OCI-LY1 (cell line): ENCODE results near the gene F13B.
"Not testable (repeated sequence)": the region's sequence is repeated elsewhere in the genome, so short reads cannot be mapped to it uniquely, and the experiment has no call there.

Experiments
- H2AFZ ChIP-seq: fragments of 200-600 bp; sonication (generic), shearing (Covaris generic); 2 replicates; pipeline ENCODE4 v1.6.0; 2014; ENCODE audit warnings: antibody characterized with exemption, mild to moderate bottlenecking, low read length
- H3F3A ChIP-seq: fragments of 200-600 bp; sonication (generic), shearing (Covaris generic); 2 replicates; pipeline ENCODE4 v1.6.0; 2014; ENCODE audit warnings: mild to moderate bottlenecking, antibody characterized with exemption, low read length, moderate library complexity; ENCODE audit not compliant: insufficient read depth
- H3K27ac ChIP-seq: fragments of 200-600 bp; sonication (generic); 2 replicates; pipeline ENCODE4 v1.5.1; 2014; ENCODE audit warnings: low read length, mixed run types, mild to moderate bottlenecking, low read depth; ENCODE audit not compliant: poor library complexity, severe bottlenecking
- H3K27me3 ChIP-seq: fragments of 200-600 bp; sonication (generic); 2 replicates; pipeline ENCODE4 v1.6.0; 2014; ENCODE audit warnings: antibody characterized with exemption, mild to moderate bottlenecking, low read length, moderate library complexity; ENCODE audit not compliant: insufficient read depth
- H3K36me3 ChIP-seq: fragments of 200-600 bp; sonication (generic); 2 replicates; pipeline ENCODE4 v1.6.1; 2014; ENCODE audit warnings: mild to moderate bottlenecking, antibody characterized with exemption, low read length, moderate library complexity, mixed read lengths; ENCODE audit not compliant: insufficient read depth
- H3K4me1 ChIP-seq: fragments of 200-600 bp; sonication (generic); 2 replicates; pipeline ENCODE4 v1.5.1; 2014; ENCODE audit warnings: mild to moderate bottlenecking, low read length, moderate library complexity; ENCODE audit not compliant: insufficient read depth, severe bottlenecking
- H3K4me2 ChIP-seq: fragments of 200-600 bp; sonication (generic), shearing (Covaris generic); 2 replicates; pipeline ENCODE4 v1.6.1; 2014; ENCODE audit warnings: low read length
- H3K4me3 ChIP-seq: fragments of 200-600 bp; sonication (generic); 2 replicates; pipeline ENCODE4 v1.5.1; 2014; ENCODE audit warnings: low read length, low read depth, mild to moderate bottlenecking, mixed read lengths; ENCODE audit not compliant: poor library complexity, severe bottlenecking
- H3K79me2 ChIP-seq: fragments of 200-600 bp; shearing (Covaris generic); 2 replicates; pipeline ENCODE4 v1.6.1; 2016; ENCODE audit warnings: mixed run types, low read length, mixed read lengths; ENCODE audit not compliant: insufficient read depth
- H3K9ac ChIP-seq: fragments of 200-600 bp; sonication (generic), shearing (Covaris generic); 2 replicates; pipeline ENCODE4 v1.6.1; 2014; ENCODE audit warnings: mild to moderate bottlenecking, low read length, mixed read lengths
- H3K9me2 ChIP-seq: fragments of 200-600 bp; sonication (generic), shearing (Covaris generic); 2 replicates; pipeline ENCODE4 v1.6.1; 2014; ENCODE audit warnings: low read depth, mild to moderate bottlenecking, low read length, mixed read lengths
- H3K9me3 ChIP-seq: fragments of 200-600 bp; shearing (Covaris generic); 2 replicates; pipeline ENCODE4 v1.6.1; 2014; ENCODE audit warnings: low read length, mixed read lengths
- H4K20me1 ChIP-seq: fragments of 200-600 bp; sonication (generic), shearing (Covaris generic); 2 replicates; pipeline ENCODE4 v1.6.0; 2016; ENCODE audit warnings: mild to moderate bottlenecking, low read length; ENCODE audit not compliant: insufficient read depth
- CTCF ChIP-seq: fragments of 200-600 bp; sonication (generic), shearing (Covaris generic); IDR thresholded peaks from 2 replicates; pipeline ENCODE4 v1.5.1; 2017; ENCODE audit warnings: mild to moderate bottlenecking, antibody characterized with exemption, low read length, moderate library complexity, mixed read lengths
- EZH2 ChIP-seq: fragments of 200-600 bp; sonication (generic), shearing (Covaris generic); IDR thresholded peaks from 2 replicates; pipeline ENCODE4 v1.8.0; 2017; ENCODE audit warnings: borderline replicate concordance, mixed run types, mild to moderate bottlenecking, antibody characterized with exemption, low read length, moderate library complexity, mixed read lengths

Gene F13B

DNA sequence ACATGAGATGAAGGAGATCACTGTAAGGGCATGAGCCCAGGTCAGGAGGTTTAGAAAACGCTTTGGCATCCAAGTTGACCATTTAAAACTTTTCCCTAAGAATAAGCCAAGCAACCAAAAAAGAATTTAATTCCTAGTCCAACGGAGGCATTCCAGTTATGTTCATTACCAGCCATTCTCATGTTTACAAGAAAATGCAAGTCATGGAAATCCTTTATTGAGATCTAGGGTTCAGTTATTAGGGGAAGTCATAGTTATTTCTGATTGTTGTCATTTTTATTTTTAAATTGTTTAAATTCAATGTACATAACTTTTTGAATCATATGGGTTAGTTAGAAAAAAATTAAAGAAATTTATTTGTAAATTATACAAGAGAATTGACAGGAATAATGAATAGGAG, 65.2 kb downstream of the F13B start:
- no peak overlapping the region for H2AFZ ChIP-seq
- no peaks in the 10 kb centered on the region for H3F3A ChIP-seq
- H3K27ac ChIP-seq: no peak overlapping the region
- H3K27me3 ChIP-seq: no peaks in the 10 kb centered on the region
- TF ChIP-seq CTCF (no peak), EZH2 (no peak)
- no peaks in the 10 kb centered on the region for H3K9me2 ChIP-seq
- H3K9ac ChIP-seq: no peak overlapping the region
- H3K4me2 ChIP-seq: no peak overlapping the region
- H4K20me1 ChIP-seq: no peaks in the 10 kb centered on the region
- no peaks in the 10 kb centered on the region for H3K4me1 ChIP-seq
- H3K4me3 ChIP-seq: no peak overlapping the region
- H3K36me3 ChIP-seq: no peaks in the 10 kb centered on the region
- H3K9me3 ChIP-seq: no peaks in the 10 kb centered on the region
- H3K79me2 ChIP-seq: no peaks in the 10 kb centered on the region

DNA sequence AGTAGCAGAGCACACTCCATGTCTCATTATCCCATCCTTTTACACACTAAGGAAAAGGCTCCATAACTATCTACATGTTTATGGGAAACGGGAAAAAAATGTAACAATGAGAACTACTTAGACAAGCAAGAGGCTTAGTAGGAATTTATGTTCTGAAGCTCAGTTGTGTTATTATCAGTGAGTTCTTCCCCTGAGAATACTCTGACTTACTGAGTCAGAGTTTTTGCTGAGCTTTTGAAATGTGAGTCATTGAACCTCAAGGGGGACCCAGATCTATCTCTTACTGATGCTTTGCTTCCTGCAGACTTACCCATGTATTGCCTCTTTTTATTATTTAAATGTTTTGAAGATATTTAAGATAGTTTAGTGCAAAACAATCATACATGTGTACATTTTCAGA, 69.6 kb downstream of the F13B start:
- Histone ChIP-seq H3F3A (no peaks in the 10 kb centered on the region), H3K4me3 (no peak overlapping the region), H3K36me3 (no peaks in the 10 kb centered on the region), H3K4me1 (no peaks in the 10 kb centered on the region), H3K27ac (no peak overlapping the region), H3K4me2 (no peak overlapping the region), H3K9ac (no peak overlapping the region), H3K27me3 (no peaks in the 10 kb centered on the region), H2AFZ (no peak overlapping the region), H4K20me1 (no peaks in the 10 kb centered on the region), H3K79me2 (no peaks in the 10 kb centered on the region), H3K9me3 (no peaks in the 10 kb centered on the region), H3K9me2 (no peaks in the 10 kb centered on the region)
- no peak for TF ChIP-seq CTCF
- no peak for TF ChIP-seq EZH2

DNA sequence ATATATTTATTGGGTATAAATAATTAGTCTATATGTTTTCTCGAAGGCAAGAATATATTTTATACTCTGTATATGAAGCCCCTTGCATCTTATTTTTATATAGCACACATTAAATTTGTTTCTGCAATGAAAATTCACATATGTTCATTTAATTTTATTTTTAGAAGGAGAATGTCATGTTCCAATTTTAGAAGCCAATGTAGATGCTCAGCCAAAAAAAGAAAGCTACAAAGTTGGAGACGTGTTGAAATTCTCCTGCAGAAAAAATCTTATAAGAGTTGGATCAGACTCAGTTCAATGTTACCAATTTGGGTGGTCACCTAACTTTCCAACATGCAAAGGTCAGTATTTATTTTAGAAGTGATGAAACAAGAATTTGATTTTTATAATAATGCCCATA, 73.1 kb downstream of the F13B start:
- H3K36me3 ChIP-seq: no peaks in the 10 kb centered on the region
- no peaks in the 10 kb centered on the region for H3F3A ChIP-seq
- TF ChIP-seq EZH2 (no peak), CTCF (no peak)
- H3K4me2 ChIP-seq: no peak overlapping the region
- no peaks in the 10 kb centered on the region for H3K4me1 ChIP-seq
- H3K27ac ChIP-seq: no peak overlapping the region
- no peaks in the 10 kb centered on the region for H4K20me1 ChIP-seq
- H3K9ac ChIP-seq: no peak overlapping the region
- no peak overlapping the region for H3K4me3 ChIP-seq
- no peaks in the 10 kb centered on the region for H3K79me2 ChIP-seq
- no peaks in the 10 kb centered on the region for H3K9me2 ChIP-seq
- H3K9me3 ChIP-seq: no peaks in the 10 kb centered on the region
- H3K27me3 ChIP-seq: no peaks in the 10 kb centered on the region
- H2AFZ ChIP-seq: no peak overlapping the region

DNA sequence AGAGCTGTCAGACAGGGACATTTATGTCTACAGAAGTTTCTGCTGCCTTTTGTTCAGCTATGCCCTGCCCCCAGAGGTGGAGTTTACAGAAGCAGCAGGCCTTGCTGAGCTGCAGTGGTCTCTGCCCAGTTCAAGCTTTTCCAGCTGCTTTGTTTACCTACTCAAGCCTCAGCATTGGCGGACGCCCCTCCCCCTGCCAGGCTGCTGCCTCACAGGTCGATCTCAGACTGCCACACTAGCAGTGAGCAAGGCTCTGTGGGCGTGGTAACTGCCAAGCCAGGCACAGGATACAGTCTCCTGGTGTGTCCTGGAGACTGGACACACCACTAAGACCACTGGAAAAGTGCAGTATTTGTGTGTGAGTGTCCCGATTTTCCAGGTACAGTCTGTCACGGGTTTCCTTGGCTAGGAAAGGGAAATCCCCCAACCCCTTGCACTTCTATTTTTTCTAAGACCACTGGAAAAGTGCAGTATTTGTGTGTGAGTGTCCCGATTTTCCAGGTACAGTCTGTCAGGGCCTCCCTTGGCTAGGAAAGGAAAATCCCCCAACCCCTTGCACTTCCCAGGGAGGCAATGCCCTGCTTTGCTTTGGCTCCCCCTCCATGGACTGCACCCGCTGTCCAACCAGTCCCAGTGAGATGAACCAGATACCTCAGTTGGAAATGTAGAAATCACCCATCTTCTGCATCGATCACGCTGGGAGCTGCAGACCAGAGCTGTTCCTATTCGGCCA, 75.0 kb downstream of the F13B start:
- not testable (repeated sequence) for H3F3A ChIP-seq, H3K27ac ChIP-seq, H3K4me2 ChIP-seq, H3K9me3 ChIP-seq, H3K9me2 ChIP-seq, H3K79me2 ChIP-seq, H2AFZ ChIP-seq, H4K20me1 ChIP-seq, H3K27me3 ChIP-seq, H3K4me1 ChIP-seq, H3K9ac ChIP-seq, H3K4me3 ChIP-seq, H3K36me3 ChIP-seq
